ENCODE measurements around the gene DUSP1. TPM values are rescaled to one million over a fixed set of nuclear protein-coding genes. Genes with fewer than 3 reads are reported as not detected.

The DUSP1 gene
- total and polyA plus RNA-seq, 10 of the 15 experiments (the other 5 are each of a cell fraction or from before 2014, with no cell fraction given), result 1.4 to 6.2 (median 3.9) TPM

DNA sequence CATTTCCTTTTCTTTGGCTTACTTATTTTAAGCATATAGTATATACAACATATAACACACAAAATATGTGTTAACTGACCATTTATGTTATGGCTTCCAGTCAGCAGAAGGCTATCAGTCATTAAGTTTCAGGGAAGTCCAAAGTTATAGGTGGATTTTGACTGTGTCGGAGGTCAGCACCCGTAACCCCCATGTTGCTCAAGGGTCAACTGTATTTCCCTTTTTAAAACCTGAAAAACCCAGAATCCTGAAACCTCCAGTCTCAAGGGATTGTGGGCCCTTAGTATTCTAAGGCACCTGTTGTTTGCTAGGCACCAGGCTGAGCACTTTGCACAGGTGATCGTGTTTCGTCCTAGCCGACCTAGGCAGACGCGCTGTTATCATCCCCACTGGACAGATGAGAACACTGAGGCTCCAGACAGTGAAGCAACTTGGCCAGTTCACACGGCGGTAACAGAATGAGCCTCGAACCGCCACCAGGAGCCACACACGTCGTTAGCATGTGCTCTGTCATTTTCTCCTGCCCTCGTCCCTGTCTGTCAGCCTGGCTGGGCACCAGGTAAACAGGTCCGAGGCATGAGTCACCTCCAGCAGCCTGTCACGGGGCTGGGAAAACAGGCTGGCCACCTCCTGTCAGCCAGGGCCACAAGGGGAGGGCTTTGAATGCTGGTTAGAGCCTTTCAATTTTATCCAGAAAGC, 39.9 kb downstream of the DUSP1 start:
- 41% methylated on average over 16 of the region's 16 CpGs for WGBS (ENCODE audit: insufficient coverage, insufficient replicate concordance, low lambda C conversion rate, missing lambda C conversion rate)
- H3K27me3 ChIP-seq (replicated peaks in 1 of 2; ENCODE audit: control insufficient read depth in 2 of 2, insufficient read depth in 2 of 2, low read length in 1 of 2), result peaks cover 0 to 2% of the 10 kb centered on the region in 2 experiments; a peak in 2 of 4 replicates
- H3K9ac ChIP-seq (ENCODE audit: control insufficient read depth, insufficient read depth, low read length), result no peak overlapping the region
- H3K36me3 ChIP-seq (ENCODE audit: control insufficient read depth in 2 of 2, insufficient read depth in 2 of 2, low read length in 1 of 2), result no peaks in the 10 kb centered on the region
- no TSS peak for BruUV-seq (replicated peaks)
- peak; percentile 35 for ATAC-seq
- no peak overlapping the region for H2AFZ ChIP-seq (ENCODE audit: control insufficient read depth, low read depth, low read length)
- H3K79me2 ChIP-seq (ENCODE audit: control insufficient read depth, insufficient read depth, low read length), result no peaks in the 10 kb centered on the region
- CTCF ChIA-PET, result no interaction called here
- RAD21 ChIA-PET (ENCODE audit: unreplicated experiment), result no interaction called here
- FAIRE-seq, result no peak
- SMC1A ChIA-PET (ENCODE audit: uncharacterized antibody, unreplicated experiment), result no interaction called here
- POLR2A ChIA-PET, result no interaction called here
- H3K27ac ChIP-seq (ENCODE audit: control insufficient read depth, insufficient read depth), result no peak overlapping the region
- intact Hi-C loops (cut with micrococcal nuclease; ENCODE audit: unreplicated experiment), result no loop called here
- no peak overlapping the region for H3K4me3 ChIP-seq
- no peaks in the 10 kb centered on the region for H3K4me1 ChIP-seq (ENCODE audit: control insufficient read depth, insufficient read depth, low read length)
- no peak overlapping the region for H3K4me2 ChIP-seq (ENCODE audit: control insufficient read depth, insufficient read depth)
- in situ Hi-C loops (cut with MboI), result no loop called here
- no peaks in the 10 kb centered on the region for H4K20me1 ChIP-seq (ENCODE audit: control insufficient read depth, insufficient read depth)
- DNase-seq (ENCODE audit: low read depth, low spot score), result no peak
- no peaks in the 10 kb centered on the region for H3K9me3 ChIP-seq (replicated peaks; ENCODE audit: control insufficient read depth, insufficient read depth, low read length)
- TF ChIP-seq, protein P1, sequence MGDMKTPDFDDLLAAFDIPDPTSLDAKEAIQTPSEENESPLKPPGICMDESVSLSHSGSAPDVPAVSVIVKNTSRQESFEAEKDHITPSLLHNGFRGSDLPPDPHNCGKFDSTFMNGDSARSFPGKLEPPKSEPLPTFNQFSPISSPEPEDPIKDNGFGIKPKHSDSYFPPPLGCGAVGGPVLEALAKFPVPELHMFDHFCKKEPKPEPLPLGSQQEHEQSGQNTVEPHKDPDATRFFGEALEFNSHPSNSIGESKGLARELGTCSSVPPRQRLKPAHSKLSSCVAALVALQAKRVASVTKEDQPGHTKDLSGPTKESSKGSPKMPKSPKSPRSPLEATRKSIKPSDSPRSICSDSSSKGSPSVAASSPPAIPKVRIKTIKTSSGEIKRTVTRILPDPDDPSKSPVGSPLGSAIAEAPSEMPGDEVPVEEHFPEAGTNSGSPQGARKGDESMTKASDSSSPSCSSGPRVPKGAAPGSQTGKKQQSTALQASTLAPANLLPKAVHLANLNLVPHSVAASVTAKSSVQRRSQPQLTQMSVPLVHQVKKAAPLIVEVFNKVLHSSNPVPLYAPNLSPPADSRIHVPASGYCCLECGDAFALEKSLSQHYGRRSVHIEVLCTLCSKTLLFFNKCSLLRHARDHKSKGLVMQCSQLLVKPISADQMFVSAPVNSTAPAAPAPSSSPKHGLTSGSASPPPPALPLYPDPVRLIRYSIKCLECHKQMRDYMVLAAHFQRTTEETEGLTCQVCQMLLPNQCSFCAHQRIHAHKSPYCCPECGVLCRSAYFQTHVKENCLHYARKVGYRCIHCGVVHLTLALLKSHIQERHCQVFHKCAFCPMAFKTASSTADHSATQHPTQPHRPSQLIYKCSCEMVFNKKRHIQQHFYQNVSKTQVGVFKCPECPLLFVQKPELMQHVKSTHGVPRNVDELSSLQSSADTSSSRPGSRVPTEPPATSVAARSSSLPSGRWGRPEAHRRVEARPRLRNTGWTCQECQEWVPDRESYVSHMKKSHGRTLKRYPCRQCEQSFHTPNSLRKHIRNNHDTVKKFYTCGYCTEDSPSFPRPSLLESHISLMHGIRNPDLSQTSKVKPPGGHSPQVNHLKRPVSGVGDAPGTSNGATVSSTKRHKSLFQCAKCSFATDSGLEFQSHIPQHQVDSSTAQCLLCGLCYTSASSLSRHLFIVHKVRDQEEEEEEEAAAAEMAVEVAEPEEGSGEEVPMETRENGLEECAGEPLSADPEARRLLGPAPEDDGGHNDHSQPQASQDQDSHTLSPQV (IDR thresholded peaks at IDR 0.05), result no peak
- TF ChIP-seq, protein P2, sequence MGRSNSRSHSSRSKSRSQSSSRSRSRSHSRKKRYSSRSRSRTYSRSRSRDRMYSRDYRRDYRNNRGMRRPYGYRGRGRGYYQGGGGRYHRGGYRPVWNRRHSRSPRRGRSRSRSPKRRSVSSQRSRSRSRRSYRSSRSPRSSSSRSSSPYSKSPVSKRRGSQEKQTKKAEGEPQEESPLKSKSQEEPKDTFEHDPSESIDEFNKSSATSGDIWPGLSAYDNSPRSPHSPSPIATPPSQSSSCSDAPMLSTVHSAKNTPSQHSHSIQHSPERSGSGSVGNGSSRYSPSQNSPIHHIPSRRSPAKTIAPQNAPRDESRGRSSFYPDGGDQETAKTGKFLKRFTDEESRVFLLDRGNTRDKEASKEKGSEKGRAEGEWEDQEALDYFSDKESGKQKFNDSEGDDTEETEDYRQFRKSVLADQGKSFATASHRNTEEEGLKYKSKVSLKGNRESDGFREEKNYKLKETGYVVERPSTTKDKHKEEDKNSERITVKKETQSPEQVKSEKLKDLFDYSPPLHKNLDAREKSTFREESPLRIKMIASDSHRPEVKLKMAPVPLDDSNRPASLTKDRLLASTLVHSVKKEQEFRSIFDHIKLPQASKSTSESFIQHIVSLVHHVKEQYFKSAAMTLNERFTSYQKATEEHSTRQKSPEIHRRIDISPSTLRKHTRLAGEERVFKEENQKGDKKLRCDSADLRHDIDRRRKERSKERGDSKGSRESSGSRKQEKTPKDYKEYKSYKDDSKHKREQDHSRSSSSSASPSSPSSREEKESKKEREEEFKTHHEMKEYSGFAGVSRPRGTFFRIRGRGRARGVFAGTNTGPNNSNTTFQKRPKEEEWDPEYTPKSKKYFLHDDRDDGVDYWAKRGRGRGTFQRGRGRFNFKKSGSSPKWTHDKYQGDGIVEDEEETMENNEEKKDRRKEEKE (IDR thresholded peaks at IDR 0.05), result no peak
- no peak for TF ChIP-seq BCL11A (IDR thresholded peaks at IDR 0.05; ENCODE audit: low read depth, low read length)
- TF ChIP-seq, protein P3, sequence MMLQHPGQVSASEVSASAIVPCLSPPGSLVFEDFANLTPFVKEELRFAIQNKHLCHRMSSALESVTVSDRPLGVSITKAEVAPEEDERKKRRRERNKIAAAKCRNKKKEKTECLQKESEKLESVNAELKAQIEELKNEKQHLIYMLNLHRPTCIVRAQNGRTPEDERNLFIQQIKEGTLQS (IDR thresholded peaks at IDR 0.05; ENCODE audit: borderline replicate concordance, extremely low read depth, low read depth, low read length), result no peak
- TF ChIP-seq MTA3 (IDR thresholded peaks at IDR 0.05; ENCODE audit: borderline replicate concordance, low read length), result no peak
- no peak for TF ChIP-seq JUND (IDR thresholded peaks at IDR 0.05; ENCODE audit: low read depth, low read length)
- no peak for TF ChIP-seq KAT2A (conservative IDR thresholded peaks at IDR 0.05; ENCODE audit: control insufficient read depth, low read depth, low read length)
- TF ChIP-seq, protein P4, sequence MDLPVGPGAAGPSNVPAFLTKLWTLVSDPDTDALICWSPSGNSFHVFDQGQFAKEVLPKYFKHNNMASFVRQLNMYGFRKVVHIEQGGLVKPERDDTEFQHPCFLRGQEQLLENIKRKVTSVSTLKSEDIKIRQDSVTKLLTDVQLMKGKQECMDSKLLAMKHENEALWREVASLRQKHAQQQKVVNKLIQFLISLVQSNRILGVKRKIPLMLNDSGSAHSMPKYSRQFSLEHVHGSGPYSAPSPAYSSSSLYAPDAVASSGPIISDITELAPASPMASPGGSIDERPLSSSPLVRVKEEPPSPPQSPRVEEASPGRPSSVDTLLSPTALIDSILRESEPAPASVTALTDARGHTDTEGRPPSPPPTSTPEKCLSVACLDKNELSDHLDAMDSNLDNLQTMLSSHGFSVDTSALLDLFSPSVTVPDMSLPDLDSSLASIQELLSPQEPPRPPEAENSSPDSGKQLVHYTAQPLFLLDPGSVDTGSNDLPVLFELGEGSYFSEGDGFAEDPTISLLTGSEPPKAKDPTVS (IDR thresholded peaks at IDR 0.05; ENCODE audit: low read depth, low read length), result no peak
- no peak for TF ChIP-seq PAX5 (IDR thresholded peaks at IDR 0.05; ENCODE audit: borderline replicate concordance, low read depth, low read length)

Measured in GM12878 (cell line).